Fibroblast of the aortic adventitia (primary cell): Measurements from ENCODE around the gene SENP6. TPM values are rescaled to one million over a fixed set of nuclear protein-coding genes. Genes with fewer than 3 reads are reported as not detected.
"Not testable (repeated sequence)": the region's sequence is repeated elsewhere in the genome, so short reads cannot be mapped to it uniquely, and the experiment has no call there.

ENCODE experiments used
- DNase-seq: peaks from one replicate; pipeline ENCODE4 v3.0.0-alpha.2; 2010; ENCODE audit warnings: low read depth
- H3K4me3 ChIP-seq: 2 replicates; pipeline ENCODE4 v1.5.1; 2011; ENCODE audit warnings: low read depth, mild to moderate bottlenecking, control low read depth, low read length, moderate library complexity
- CTCF ChIP-seq: IDR thresholded peaks from 2 replicates; pipeline ENCODE4 v1.5.1; 2011; ENCODE audit warnings: mild to moderate bottlenecking, low read length, control low read depth, inconsistent platforms; ENCODE audit not compliant: insufficient read depth
- total RNA-seq: library from RNA; depleted of rRNA; stranded (reverse); fragments of >200 nt; gene quantifications from 2 replicates; pipeline ENCODE4 v1.2.3, GENCODE V29; 2012; ENCODE audit warnings: low replicate concordance

Gene SENP6
- total RNA-seq, 1 donor: 113 TPM

- no peak for DNase-seq
- no peak for TF ChIP-seq CTCF
- no peak overlapping the region for H3K4me3 ChIP-seq
Observed at GRCh38 chr6:75624335-75624734, 22.7 kb downstream of the SENP6 start.

- no peak for TF ChIP-seq CTCF
- no peak overlapping the region for H3K4me3 ChIP-seq
Observed at GRCh38 chr6:75624988-75625387, 23.3 kb downstream of the SENP6 start.

DNA sequence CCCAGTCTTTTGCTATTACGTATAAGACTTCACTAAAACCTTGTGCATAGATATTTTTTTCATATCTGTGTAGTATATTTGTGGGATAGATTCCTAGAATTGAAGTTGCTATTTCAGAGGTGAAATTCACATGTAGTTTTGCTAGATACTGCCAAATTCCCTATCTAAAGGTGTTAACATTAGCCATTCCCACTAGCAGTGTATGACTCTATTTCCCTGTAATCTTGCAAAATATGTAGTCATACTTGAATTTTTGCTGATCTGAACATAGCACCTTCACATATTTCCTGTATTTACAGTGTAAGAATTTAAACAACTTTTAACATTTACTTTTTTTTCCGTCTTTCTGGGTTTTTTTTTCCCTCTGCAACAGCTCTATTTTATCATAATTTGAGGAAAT is 24.9 kb downstream of the SENP6 start:
- no peak for TF ChIP-seq CTCF
- DNase-seq: no peak

More at GRCh38 chr6:75624988-75625387, 23.3 kb downstream of the SENP6 start:
- DNase-seq: no peak

DNA sequence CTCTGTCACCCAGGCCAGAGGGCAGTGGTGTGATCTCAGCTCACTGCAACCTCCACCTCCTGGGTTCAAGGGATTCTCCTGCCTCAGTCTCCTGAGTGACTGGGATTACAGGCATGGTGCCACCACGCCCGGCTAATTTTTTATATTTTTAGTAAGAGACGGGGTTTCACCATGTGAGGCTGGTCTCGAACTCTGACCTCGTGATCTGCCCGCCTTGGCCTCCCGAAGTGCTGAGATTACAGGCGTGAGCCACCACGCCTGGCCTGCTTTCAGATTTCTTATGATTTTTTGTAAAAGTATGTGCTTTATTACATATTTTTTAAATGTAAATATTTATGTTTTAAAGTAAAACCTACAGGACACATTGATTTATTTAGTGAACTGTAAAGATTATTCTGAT is 26.0 kb downstream of the SENP6 start:
- not testable (repeated sequence) for H3K4me3 ChIP-seq, DNase-seq

More for the DNA sequence above, 24.9 kb downstream of the SENP6 start:
- H3K4me3 ChIP-seq: no peak overlapping the region

DNA sequence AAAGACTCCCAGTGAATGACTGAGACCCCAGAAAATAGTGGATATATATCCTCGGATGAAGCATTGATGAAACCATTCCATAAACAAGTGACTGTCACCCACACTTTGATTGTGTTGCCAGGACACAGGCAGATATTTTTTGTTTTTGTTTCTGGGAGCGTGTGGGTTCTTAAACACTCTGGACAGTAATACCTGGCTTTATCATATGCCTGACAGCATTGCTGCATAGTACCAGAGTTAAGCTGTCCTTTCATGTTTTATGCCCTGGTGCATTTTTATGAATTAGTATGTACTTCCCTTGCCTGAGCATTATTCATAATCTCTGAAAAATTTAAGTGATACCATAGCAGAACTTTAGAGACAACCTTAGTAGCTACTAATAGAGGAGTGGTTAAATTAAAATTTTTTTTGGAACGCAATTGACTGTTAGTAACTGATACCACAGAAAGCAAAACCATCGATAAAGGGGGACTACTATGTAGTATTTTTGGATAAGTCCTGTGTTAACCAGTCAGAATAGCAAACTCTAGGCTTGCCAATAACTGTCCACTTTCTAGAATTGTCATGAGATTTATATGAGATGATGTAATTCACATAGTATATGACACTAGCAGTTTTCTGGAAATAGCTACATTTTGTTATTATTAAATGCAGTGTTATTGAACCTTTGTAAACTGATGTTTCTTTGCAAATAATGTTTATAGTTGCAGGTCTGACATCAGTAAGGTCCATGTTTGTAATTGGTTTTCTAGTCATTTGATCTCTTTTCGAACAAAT is 30.4 kb downstream of the SENP6 start:
- peak; percentile 17 for DNase-seq
- TF ChIP-seq CTCF: no peak
- H3K4me3 ChIP-seq: no peak overlapping the region

GRCh38 chr6:75633045-75633444 is 31.4 kb downstream of the SENP6 start:
- DNase-seq: peak; percentile 28
- no peak overlapping the region for H3K4me3 ChIP-seq
- no peak for TF ChIP-seq CTCF

GRCh38 chr6:75642311-75642710 is 40.6 kb downstream of the SENP6 start:
- TF ChIP-seq CTCF: no peak
- no peak overlapping the region for H3K4me3 ChIP-seq
- no peak for DNase-seq
